HCT116 (cell line): ENCODE measurements around the gene ZNF521. TPM values are rescaled to one million over a fixed set of nuclear protein-coding genes. Genes with fewer than 3 reads are reported as not detected.

Experiments
- ATAC-seq: fragments of 200-7000 bp; cut with Tn5 transposase; 2 replicates; pipeline ENCODE4 v1.9.1; 2020; ENCODE audit warnings: mild to moderate bottlenecking, moderate library complexity
- BruUV-seq: library from RNA; stranded (reverse); fragments of 400-500 nt; replicated peaks from 2 replicates; lab custom pipeline; 2021; lab: Mats Ljungman, UMichigan
- CTCF ChIA-PET: fragments of 300-600 bp; sonication (Branson Sonifier 250); formaldehyde crosslinking; loops from one replicate; lab custom pipeline; 2021; ENCODE audit warnings: antibody characterized with exemption; lab: Charles Lee
- POLR2A ChIA-PET: fragments of 300-600, 350-600 bp; sonication (Branson Sonifier 250); formaldehyde crosslinking; loops from one replicate; lab custom pipeline; 2021; ENCODE audit warnings: antibody characterized with exemption; lab: Charles Lee
- RAD21 ChIA-PET, 2 experiments: fragments of 300-600 bp; sonication (Branson Sonifier 250); formaldehyde crosslinking; loops; one replicate each; lab custom pipeline; 2023; ENCODE audit warnings: low total read pairs in 2 of 2; ENCODE audit not compliant: uncharacterized antibody in 2 of 2, unreplicated experiment in 2 of 2, low non-redundant PET in 1 of 2; lab: Charles Lee
- DNase-seq: peaks from one replicate; pipeline ENCODE4 v3.0.0-alpha.2; 2010; ENCODE audit warnings: low read depth, low spot score
- H2AFZ ChIP-seq: fragments of 200-600 bp; shearing (Covaris generic), sonication (generic); 2 replicates; pipeline ENCODE4 v1.6.1; 2017; ENCODE audit warnings: low read depth, mixed run types, mixed read lengths, antibody characterized with exemption, low read length; ENCODE audit not compliant: poor library complexity, severe bottlenecking
- H3K27ac ChIP-seq: 2 replicates; pipeline ENCODE4 v1.5.1; 2012; ENCODE audit warnings: low read depth, low read length
- H3K27me3 ChIP-seq: fragments of 200-600 bp; sonication (generic); 2 replicates; pipeline ENCODE4 v1.6.1; 2016; ENCODE audit warnings: mixed run types, low read length, mixed read lengths; ENCODE audit not compliant: insufficient read depth
- H3K36me3 ChIP-seq, 2 experiments: fragments of 200-500 bp in 1 of 2; fragments of 200-600 bp in 1 of 2; sonication (Bioruptor generic) in 1 of 2; sonication (generic) in 1 of 2; 2 replicates each; pipeline versions ENCODE4 v1.5.1 to v1.6.1; 2014 to 2016; ENCODE audit warnings: low read length in 2 of 2, inconsistent platforms in 1 of 2, mixed read lengths in 1 of 2, mixed run types in 1 of 2; ENCODE audit not compliant: insufficient read depth in 2 of 2, control insufficient read depth in 1 of 2
- H3K4me1 ChIP-seq, 2 experiments: fragments of 200-600 bp in 1 of 2; sonication (generic) in 1 of 2; 2 replicates each; pipeline versions ENCODE4 v1.5.1 to v1.6.1; 2012 to 2017; ENCODE audit warnings: low read length in 2 of 2, inconsistent platforms in 1 of 2, mild to moderate bottlenecking in 1 of 2, mixed read lengths in 1 of 2, mixed run types in 1 of 2, moderate library complexity in 1 of 2; ENCODE audit not compliant: insufficient read depth in 2 of 2, control insufficient read depth in 1 of 2
- H3K4me2 ChIP-seq: fragments of 200-600 bp; sonication (generic); 2 replicates; pipeline ENCODE4 v1.6.1; 2017; ENCODE audit warnings: mixed run types, low read length, mixed read lengths
- H3K4me3 ChIP-seq, 2 experiments: fragments of 200-600 bp in 1 of 2; sonication (generic) in 1 of 2; replicated peaks in 1 of 2; 2 replicates each; pipeline ENCODE4 v1.5.1; 2011 to 2016; ENCODE audit warnings: low read length in 2 of 2, control low read depth in 1 of 2, low read depth in 1 of 2, mild to moderate bottlenecking in 1 of 2, mixed read lengths in 1 of 2, mixed run types in 1 of 2
- H3K79me2 ChIP-seq: fragments of 200-600 bp; sonication (generic); 2 replicates; pipeline ENCODE4 v1.6.1; 2017; ENCODE audit warnings: mild to moderate bottlenecking, mixed run types, low read length, moderate library complexity, mixed read lengths; ENCODE audit not compliant: insufficient read depth
- H3K9ac ChIP-seq: fragments of 200-600 bp; sonication (generic); 2 replicates; pipeline ENCODE4 v1.6.1; 2016; ENCODE audit warnings: low read length, mixed read lengths
- H3K9me2 ChIP-seq: fragments of 200-600 bp; sonication (generic), shearing (Covaris generic); 2 replicates; pipeline ENCODE4 v1.6.1; 2017; ENCODE audit warnings: mixed run types, mild to moderate bottlenecking, moderate library complexity; ENCODE audit not compliant: insufficient read depth
- H3K9me3 ChIP-seq, 2 experiments: fragments of 200-500 bp in 1 of 2; fragments of 200-600 bp in 1 of 2; sonication (Bioruptor generic) in 1 of 2; sonication (generic) in 1 of 2; 2 replicates each; pipeline ENCODE4 v1.6.1; 2014 to 2017; ENCODE audit warnings: low read length in 2 of 2, mixed read lengths in 2 of 2, inconsistent platforms in 1 of 2, low read depth in 1 of 2, mild to moderate bottlenecking in 1 of 2, mixed run types in 1 of 2, moderate library complexity in 1 of 2; ENCODE audit not compliant: control insufficient read depth in 1 of 2, insufficient read depth in 1 of 2
- H4K20me1 ChIP-seq: fragments of 200-600 bp; sonication (generic), shearing (Covaris generic); 2 replicates; pipeline ENCODE4 v1.6.1; 2017; ENCODE audit warnings: mixed run types, mild to moderate bottlenecking, moderate library complexity; ENCODE audit not compliant: insufficient read depth
- CEBPB ChIP-seq: IDR thresholded peaks from 2 replicates; pipeline ENCODE4 v1.6.1; 2012; ENCODE audit warnings: low read depth
- ELF1 ChIP-seq: IDR thresholded peaks from 2 replicates; pipeline ENCODE4 v1.6.1; 2012; ENCODE audit warnings: low read depth, borderline replicate concordance
- JUND ChIP-seq: IDR thresholded peaks from 2 replicates; pipeline ENCODE4 v1.6.1; 2012
- POLR2A ChIP-seq: IDR thresholded peaks from 2 replicates; pipeline ENCODE4 v1.7.0; 2011; ENCODE audit warnings: borderline replicate concordance; ENCODE audit not compliant: insufficient read depth, insufficient read length; ENCODE audit errors: extremely low read depth
- POLR2AphosphoS5 ChIP-seq: IDR thresholded peaks from 2 replicates; pipeline ENCODE4 v1.6.1; 2011; ENCODE audit warnings: mild to moderate bottlenecking, low read depth, low read length, moderate library complexity
- intact Hi-C: fragments of 100-400 bp; cut with micrococcal nuclease; formaldehyde crosslinking; loops from 2 replicates; pipeline ENCODE4 v1.10.0; 2022
- total RNA-seq: library from RNA; stranded (reverse); gene quantifications from one replicate; pipeline ENCODE4 v1.2.1, GENCODE V29; 2021; ENCODE audit not compliant: unreplicated experiment
- TF ChIP-seq, protein P1 (sequence below): IDR thresholded peaks from 2 replicates; pipeline ENCODE4 v1.6.1; 2012
- TF ChIP-seq, protein P2 (sequence below): IDR thresholded peaks from 2 replicates; pipeline ENCODE4 v1.6.1; 2012
- TF ChIP-seq, protein P3 (sequence below), 3 experiments: fragments of 200-600 bp in 1 of 3; sonication (generic) in 1 of 3; IDR thresholded peaks in 2 of 3; conservative IDR thresholded peaks in 1 of 3; 2 replicates each; pipeline ENCODE4 v1.5.1; 2012 to 2017; ENCODE audit warnings: low read depth in 2 of 3, low read length in 2 of 3, antibody characterized with exemption in 1 of 3, borderline replicate concordance in 1 of 3, control low read depth in 1 of 3, mild to moderate bottlenecking in 1 of 3, mixed read lengths in 1 of 3, mixed run types in 1 of 3, moderate library complexity in 1 of 3; ENCODE audit not compliant: insufficient read depth in 1 of 3

The ZNF521 gene
- total RNA-seq, 1 experiment from 2014 or later, result 0.10 TPM

- TF ChIP-seq, protein P1, sequence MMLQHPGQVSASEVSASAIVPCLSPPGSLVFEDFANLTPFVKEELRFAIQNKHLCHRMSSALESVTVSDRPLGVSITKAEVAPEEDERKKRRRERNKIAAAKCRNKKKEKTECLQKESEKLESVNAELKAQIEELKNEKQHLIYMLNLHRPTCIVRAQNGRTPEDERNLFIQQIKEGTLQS, result no peak
- TF ChIP-seq POLR2AphosphoS5, result no peak
- TF ChIP-seq POLR2A, result no peak
- TF ChIP-seq, protein P2, sequence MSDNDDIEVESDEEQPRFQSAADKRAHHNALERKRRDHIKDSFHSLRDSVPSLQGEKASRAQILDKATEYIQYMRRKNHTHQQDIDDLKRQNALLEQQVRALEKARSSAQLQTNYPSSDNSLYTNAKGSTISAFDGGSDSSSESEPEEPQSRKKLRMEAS, result no peak
- TF ChIP-seq, protein P3, sequence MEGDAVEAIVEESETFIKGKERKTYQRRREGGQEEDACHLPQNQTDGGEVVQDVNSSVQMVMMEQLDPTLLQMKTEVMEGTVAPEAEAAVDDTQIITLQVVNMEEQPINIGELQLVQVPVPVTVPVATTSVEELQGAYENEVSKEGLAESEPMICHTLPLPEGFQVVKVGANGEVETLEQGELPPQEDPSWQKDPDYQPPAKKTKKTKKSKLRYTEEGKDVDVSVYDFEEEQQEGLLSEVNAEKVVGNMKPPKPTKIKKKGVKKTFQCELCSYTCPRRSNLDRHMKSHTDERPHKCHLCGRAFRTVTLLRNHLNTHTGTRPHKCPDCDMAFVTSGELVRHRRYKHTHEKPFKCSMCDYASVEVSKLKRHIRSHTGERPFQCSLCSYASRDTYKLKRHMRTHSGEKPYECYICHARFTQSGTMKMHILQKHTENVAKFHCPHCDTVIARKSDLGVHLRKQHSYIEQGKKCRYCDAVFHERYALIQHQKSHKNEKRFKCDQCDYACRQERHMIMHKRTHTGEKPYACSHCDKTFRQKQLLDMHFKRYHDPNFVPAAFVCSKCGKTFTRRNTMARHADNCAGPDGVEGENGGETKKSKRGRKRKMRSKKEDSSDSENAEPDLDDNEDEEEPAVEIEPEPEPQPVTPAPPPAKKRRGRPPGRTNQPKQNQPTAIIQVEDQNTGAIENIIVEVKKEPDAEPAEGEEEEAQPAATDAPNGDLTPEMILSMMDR (IDR thresholded peaks at IDR 0.05 in 2 of 3, conservative IDR thresholded peaks at IDR 0.05 in 1 of 3; ENCODE audit: borderline replicate concordance in 1 of 3, insufficient read depth in 1 of 3, low read depth in 2 of 3, low read length in 2 of 3), result no peak
- no peak for TF ChIP-seq CEBPB
- TF ChIP-seq ELF1, result no peak
- no peak for TF ChIP-seq JUND
Observed at GRCh38 chr18:25233528-25234321, 118.2 kb downstream of the ZNF521 start.

More at GRCh38 chr18:25233528-25234321, 118.2 kb downstream of the ZNF521 start:
- Histone ChIP-seq H3K9me2 (no peaks in the 10 kb centered on the region), H3K27me3 (no peaks in the 10 kb centered on the region), H3K4me3 (no peak overlapping the region), H2AFZ (no peak overlapping the region), H3K4me2 (no peak overlapping the region), H3K36me3 (no peaks in the 10 kb centered on the region), H3K79me2 (no peaks in the 10 kb centered on the region), H3K4me1 (no peaks in the 10 kb centered on the region), H3K9ac (no peak overlapping the region), H3K9me3 (no peaks in the 10 kb centered on the region; a peak in 1 of 4 replicates), H4K20me1 (no peaks in the 10 kb centered on the region; the same call in 1 of the 2 replicates), H3K27ac (no peak overlapping the region)
- no peak for ATAC-seq
- intact Hi-C loops, result no loop called here
- ChIA-PET POLR2A (no interaction called here), CTCF (no interaction called here), RAD21 (no interaction called here)
- no peak for DNase-seq
- BruUV-seq, result no TSS peak
